Measurements from ENCODE around the gene HS3ST4. TPM values are rescaled to one million over a fixed set of nuclear protein-coding genes. Genes with fewer than 3 reads are reported as not detected.

HS3ST4 gene
- total and polyA plus RNA-seq, 2 donors (not counting 1 experiment from before 2014, with no cell fraction given), result not detected

DNA sequence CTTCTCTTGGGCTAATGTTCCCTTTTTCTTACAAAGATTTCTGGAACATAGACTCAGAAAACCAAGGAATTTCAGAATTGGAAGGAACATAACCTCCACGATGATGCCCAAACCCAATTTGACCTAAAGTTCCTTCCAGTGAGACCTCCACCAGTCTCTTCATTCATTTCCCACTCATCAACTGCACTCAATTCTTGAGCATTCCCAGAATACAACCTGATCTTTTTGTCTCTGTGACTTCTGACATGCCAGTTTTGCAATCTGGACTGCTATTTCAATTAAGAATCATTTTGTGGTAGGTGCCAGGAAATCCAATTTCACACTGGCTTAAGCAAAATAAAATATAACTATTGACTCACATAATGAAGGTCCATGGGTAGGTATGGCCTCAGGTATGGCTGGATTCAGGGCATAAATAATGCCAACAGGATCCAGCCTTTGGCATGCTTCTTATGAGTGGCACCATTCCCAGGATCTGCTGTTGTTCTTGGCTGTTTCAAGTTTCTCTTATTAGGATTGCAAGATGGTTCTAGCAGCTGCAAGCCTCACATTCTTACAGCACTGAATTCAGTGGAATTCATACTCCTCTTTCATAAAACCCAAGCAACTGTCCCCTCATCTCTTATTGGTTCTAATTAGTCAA is 184.3 kb downstream of the HS3ST4 start:
- Histone ChIP-seq H3K27ac (ENCODE audit: low read length in 2 of 2) (no peak overlapping the region), H3K9ac (ENCODE audit: low read length) (no peak overlapping the region), H3K4me1 (ENCODE audit: control insufficient read depth in 2 of 2, insufficient read depth in 2 of 2, low read length in 2 of 2) (no peaks in the 10 kb centered on the region), H3K27me3 (replicated peaks in 1 of 4; ENCODE audit: control extremely low read depth in 1 of 4, control insufficient read depth in 3 of 4, insufficient read depth in 4 of 4, low read length in 3 of 4) (no peaks in the 10 kb centered on the region), H4K20me1 (ENCODE audit: control insufficient read depth, insufficient read depth, low read length, poor library complexity, severe bottlenecking) (no peaks in the 10 kb centered on the region), H2AFZ (ENCODE audit: insufficient read depth, low read depth, low read length, poor library complexity, severe bottlenecking) (no peak overlapping the region), H3K4me3 (ENCODE audit: control extremely low read depth in 1 of 5, extremely low read depth in 1 of 5, insufficient read depth in 1 of 5, low read depth in 2 of 5, low read length in 4 of 5) (no peak overlapping the region), H3K9me3 (ENCODE audit: control extremely low read depth in 1 of 3, control insufficient read depth in 2 of 3, insufficient read depth in 1 of 3, low read length in 2 of 3) (no peaks in the 10 kb centered on the region), H3K4me2 (replicated peaks; ENCODE audit: low read depth, low read length, poor library complexity, severe bottlenecking) (no peak overlapping the region), H3K36me3 (replicated peaks in 1 of 2; ENCODE audit: control extremely low read depth in 1 of 2, control insufficient read depth in 1 of 2, extremely low read depth in 1 of 2, insufficient read depth in 2 of 2, low read length in 1 of 2) (no peaks in the 10 kb centered on the region), H3K79me2 (ENCODE audit: control insufficient read depth, insufficient read depth, low read length) (no peaks in the 10 kb centered on the region)
- Mint-ChIP-seq H3K27me3 (no peaks in the 10 kb centered on the region), H3K27ac (no peak overlapping the region), H3K4me1 (no peaks in the 10 kb centered on the region), H3K4me3 (no peak overlapping the region), H3K9me3 (ENCODE audit: insufficient read depth) (no peaks in the 10 kb centered on the region)
- WGBS (ENCODE audit: insufficient coverage), result 70% methylated on average over 1 of the region's 1 CpG
- CTCF ChIA-PET, result no interaction called here
- POLR2A ChIA-PET, result no interaction called here
- TF ChIP-seq, protein P1, sequence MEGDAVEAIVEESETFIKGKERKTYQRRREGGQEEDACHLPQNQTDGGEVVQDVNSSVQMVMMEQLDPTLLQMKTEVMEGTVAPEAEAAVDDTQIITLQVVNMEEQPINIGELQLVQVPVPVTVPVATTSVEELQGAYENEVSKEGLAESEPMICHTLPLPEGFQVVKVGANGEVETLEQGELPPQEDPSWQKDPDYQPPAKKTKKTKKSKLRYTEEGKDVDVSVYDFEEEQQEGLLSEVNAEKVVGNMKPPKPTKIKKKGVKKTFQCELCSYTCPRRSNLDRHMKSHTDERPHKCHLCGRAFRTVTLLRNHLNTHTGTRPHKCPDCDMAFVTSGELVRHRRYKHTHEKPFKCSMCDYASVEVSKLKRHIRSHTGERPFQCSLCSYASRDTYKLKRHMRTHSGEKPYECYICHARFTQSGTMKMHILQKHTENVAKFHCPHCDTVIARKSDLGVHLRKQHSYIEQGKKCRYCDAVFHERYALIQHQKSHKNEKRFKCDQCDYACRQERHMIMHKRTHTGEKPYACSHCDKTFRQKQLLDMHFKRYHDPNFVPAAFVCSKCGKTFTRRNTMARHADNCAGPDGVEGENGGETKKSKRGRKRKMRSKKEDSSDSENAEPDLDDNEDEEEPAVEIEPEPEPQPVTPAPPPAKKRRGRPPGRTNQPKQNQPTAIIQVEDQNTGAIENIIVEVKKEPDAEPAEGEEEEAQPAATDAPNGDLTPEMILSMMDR (IDR thresholded peaks at IDR 0.05), result no peak
- no peak for TF ChIP-seq EZH2 (IDR thresholded peaks at IDR 0.05; ENCODE audit: borderline replicate concordance, insufficient read depth, low read depth, low read length, poor library complexity, severe bottlenecking)
- ATAC-seq (ENCODE audit: low read depth), result no peak
- intact Hi-C loops (cut with micrococcal nuclease), result no loop called here
- no peak for DNase-seq

DNA sequence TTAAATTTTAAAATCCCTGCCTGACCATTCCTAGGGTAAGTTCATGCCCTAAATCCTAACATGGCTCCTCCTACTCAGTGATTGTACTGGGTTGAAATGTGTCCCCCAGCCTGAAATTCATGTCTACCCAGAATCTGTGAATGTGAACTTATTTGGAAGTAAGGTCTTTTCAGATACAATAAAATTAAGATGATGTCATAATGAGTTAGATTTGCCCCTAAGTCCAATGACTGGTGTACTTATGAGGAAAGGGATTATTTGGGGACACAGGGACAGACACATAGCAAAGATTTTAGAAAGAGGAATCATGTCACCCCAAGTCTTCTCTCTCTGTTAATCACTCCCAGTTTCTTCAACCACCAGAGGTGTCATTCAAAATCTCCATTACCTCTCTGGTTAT is 185.3 kb downstream of the HS3ST4 start:
- no peak overlapping the region for H3K27ac Mint-ChIP-seq
- no peak overlapping the region for H3K27ac ChIP-seq (ENCODE audit: low read length in 2 of 2)
- POLR2A ChIA-PET, result no interaction called here

More for the DNA sequence above, 185.3 kb downstream of the HS3ST4 start:
- Histone ChIP-seq H3K27me3 (replicated peaks in 1 of 4; ENCODE audit: control extremely low read depth in 1 of 4, control insufficient read depth in 3 of 4, insufficient read depth in 4 of 4, low read length in 3 of 4) (no peaks in the 10 kb centered on the region), H3K4me3 (ENCODE audit: control extremely low read depth in 1 of 5, extremely low read depth in 1 of 5, insufficient read depth in 1 of 5, low read depth in 2 of 5, low read length in 4 of 5) (no peak overlapping the region), H3K79me2 (ENCODE audit: control insufficient read depth, insufficient read depth, low read length) (no peaks in the 10 kb centered on the region), H3K9me3 (ENCODE audit: control extremely low read depth in 1 of 3, control insufficient read depth in 2 of 3, insufficient read depth in 1 of 3, low read length in 2 of 3) (no peaks in the 10 kb centered on the region), H2AFZ (ENCODE audit: insufficient read depth, low read depth, low read length, poor library complexity, severe bottlenecking) (no peak overlapping the region), H3K4me1 (ENCODE audit: control insufficient read depth in 2 of 2, insufficient read depth in 2 of 2, low read length in 2 of 2) (no peaks in the 10 kb centered on the region), H4K20me1 (ENCODE audit: control insufficient read depth, insufficient read depth, low read length, poor library complexity, severe bottlenecking) (no peaks in the 10 kb centered on the region), H3K36me3 (replicated peaks in 1 of 2; ENCODE audit: control extremely low read depth in 1 of 2, control insufficient read depth in 1 of 2, extremely low read depth in 1 of 2, insufficient read depth in 2 of 2, low read length in 1 of 2) (no peaks in the 10 kb centered on the region), H3K4me2 (replicated peaks; ENCODE audit: low read depth, low read length, poor library complexity, severe bottlenecking) (no peak overlapping the region), H3K9ac (ENCODE audit: low read length) (no peak overlapping the region)
- intact Hi-C loops (cut with micrococcal nuclease), result no loop called here
- no peaks in the 10 kb centered on the region for H3K27me3 Mint-ChIP-seq
- no peaks in the 10 kb centered on the region for H3K9me3 Mint-ChIP-seq (ENCODE audit: insufficient read depth)
- DNase-seq (no peak), ATAC-seq (ENCODE audit: low read depth) (no peak)
- no peaks in the 10 kb centered on the region for H3K4me1 Mint-ChIP-seq
- H3K4me3 Mint-ChIP-seq, result no peak overlapping the region
- CTCF ChIA-PET, result no interaction called here
- no peak for TF ChIP-seq EZH2 (IDR thresholded peaks at IDR 0.05; ENCODE audit: borderline replicate concordance, insufficient read depth, low read depth, low read length, poor library complexity, severe bottlenecking)
- TF ChIP-seq, protein P1 (IDR thresholded peaks at IDR 0.05), result no peak

All from B cell (primary cell).